GM10266 (cell line): Measurements from ENCODE around the gene UBAC2.
A peak's percentile ranks its signal among the peaks of the same experiment; 100 is the strongest.

Experiments
- DNase-seq: peaks from one replicate; pipeline ENCODE4 v3.0.0; 2012; ENCODE audit errors: extremely low spot score
- TF ChIP-seq, protein P1 (sequence below): IDR thresholded peaks from 2 replicates; pipeline ENCODE4 v1.5.1; 2012; ENCODE audit warnings: mild to moderate bottlenecking, low read depth; ENCODE audit not compliant: control insufficient read depth, insufficient read depth; ENCODE audit errors: missing control alignments

Gene UBAC2, protein sequence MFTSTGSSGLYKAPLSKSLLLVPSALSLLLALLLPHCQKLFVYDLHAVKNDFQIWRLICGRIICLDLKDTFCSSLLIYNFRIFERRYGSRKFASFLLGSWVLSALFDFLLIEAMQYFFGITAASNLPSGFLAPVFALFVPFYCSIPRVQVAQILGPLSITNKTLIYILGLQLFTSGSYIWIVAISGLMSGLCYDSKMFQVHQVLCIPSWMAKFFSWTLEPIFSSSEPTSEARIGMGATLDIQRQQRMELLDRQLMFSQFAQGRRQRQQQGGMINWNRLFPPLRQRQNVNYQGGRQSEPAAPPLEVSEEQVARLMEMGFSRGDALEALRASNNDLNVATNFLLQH

DNA sequence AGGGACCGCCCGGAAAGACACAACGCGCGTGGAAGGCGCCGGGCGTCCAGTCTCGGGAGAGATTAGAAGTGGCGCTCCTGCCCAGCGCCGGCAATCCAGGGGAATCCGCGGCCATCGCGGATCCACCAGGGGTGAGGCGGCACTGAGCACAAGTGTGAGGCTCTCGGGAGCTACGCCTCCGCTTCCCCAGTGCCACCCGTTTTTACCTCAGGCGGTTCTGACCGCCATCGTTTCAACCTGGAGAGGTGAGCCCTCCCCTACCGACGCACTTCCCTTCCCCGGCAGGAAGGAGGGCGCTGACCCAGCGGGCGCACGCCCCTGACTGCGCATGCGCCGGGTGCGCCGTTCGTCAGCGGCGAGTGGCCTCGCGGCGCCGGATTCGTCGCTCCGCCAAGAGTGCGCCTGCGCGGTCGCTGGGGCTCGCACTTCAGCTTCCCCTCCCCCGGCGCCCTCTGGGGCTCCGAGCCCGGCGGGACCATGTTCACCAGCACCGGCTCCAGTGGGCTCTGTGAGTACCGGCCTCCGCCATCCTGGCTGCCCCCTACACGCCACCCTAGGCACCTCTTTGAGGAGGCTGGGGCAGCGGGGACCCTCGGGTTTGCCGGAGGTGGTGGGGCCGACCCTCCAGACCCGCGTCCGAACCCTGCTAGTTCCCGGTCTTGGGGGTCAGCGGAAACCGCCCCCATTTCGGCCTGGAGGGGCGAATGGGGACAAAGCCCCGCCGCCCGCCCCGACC lies at the start of gene UBAC2:
Gene UBAC2 (plus strand): TSS at position 423 of the 736 bp plus-strand sequence. CDS start 55 bp downstream, at position 478.
- TF ChIP-seq, protein P1, sequence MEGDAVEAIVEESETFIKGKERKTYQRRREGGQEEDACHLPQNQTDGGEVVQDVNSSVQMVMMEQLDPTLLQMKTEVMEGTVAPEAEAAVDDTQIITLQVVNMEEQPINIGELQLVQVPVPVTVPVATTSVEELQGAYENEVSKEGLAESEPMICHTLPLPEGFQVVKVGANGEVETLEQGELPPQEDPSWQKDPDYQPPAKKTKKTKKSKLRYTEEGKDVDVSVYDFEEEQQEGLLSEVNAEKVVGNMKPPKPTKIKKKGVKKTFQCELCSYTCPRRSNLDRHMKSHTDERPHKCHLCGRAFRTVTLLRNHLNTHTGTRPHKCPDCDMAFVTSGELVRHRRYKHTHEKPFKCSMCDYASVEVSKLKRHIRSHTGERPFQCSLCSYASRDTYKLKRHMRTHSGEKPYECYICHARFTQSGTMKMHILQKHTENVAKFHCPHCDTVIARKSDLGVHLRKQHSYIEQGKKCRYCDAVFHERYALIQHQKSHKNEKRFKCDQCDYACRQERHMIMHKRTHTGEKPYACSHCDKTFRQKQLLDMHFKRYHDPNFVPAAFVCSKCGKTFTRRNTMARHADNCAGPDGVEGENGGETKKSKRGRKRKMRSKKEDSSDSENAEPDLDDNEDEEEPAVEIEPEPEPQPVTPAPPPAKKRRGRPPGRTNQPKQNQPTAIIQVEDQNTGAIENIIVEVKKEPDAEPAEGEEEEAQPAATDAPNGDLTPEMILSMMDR, result no peak
- DNase-seq, result peak; percentile 98

DNA sequence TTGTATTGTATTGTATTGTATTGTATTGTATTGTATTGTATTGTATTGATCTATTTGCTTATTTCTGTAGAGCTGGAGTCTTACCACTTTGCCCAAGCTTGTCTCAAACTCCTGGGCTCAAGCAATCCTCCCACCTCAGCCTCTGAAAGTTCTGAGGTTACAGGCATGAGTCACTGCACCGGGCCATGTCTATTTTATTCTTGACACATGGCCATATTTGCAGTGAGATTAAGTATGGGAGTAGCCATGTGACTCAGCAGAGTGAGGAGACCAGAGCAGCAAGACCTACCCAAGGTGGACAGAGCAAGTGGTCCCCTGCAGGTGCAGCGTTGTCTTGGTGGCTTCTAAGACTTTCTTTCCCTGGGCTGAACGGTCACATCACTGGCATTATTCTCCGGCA lies 49.1 kb upstream of the UBAC2 start:
- no peak for DNase-seq
- TF ChIP-seq, protein P1, result no peak

DNA sequence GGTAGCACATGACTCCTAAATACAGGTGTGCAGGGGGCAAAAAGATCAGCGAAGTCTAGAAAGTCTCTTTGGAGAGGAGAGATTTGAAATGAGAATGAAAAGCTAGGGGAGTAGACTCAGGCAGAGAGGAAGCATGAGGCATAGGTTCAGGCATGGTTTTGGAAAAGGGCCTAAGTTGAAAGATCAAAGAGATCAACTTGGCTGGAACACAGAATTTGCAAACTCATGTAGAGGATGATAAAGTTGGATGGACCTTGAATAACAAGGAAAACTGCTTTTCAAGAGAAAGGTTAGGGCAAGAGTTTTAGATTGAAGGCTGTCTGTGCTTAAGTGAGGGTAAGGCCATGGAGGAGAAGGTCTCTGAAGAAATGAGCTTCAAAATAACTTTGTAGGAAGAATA lies 47.4 kb upstream of the UBAC2 start:
- DNase-seq, result no peak
- TF ChIP-seq, protein P1, result no peak

DNA sequence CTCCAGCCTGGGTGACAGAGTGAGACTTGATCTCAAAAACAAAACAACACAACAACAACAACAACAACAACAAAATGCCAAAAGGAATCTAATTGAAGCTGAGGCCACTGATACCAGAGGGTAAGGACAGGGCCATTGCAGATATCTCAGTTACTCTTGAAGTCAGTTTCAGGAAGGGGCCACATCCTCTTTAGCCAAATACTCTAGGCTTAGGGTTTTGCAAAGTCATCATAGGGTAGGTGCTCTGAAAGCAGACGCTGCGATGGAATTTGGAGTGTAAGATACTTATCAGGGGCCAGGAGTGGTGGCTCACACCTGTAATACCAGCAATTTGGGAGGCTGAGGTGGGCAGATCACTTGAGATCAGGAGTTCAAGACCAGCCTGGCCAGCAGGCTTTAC lies 46.6 kb upstream of the UBAC2 start:
- TF ChIP-seq, protein P1, result no peak
- DNase-seq, result no peak

DNA sequence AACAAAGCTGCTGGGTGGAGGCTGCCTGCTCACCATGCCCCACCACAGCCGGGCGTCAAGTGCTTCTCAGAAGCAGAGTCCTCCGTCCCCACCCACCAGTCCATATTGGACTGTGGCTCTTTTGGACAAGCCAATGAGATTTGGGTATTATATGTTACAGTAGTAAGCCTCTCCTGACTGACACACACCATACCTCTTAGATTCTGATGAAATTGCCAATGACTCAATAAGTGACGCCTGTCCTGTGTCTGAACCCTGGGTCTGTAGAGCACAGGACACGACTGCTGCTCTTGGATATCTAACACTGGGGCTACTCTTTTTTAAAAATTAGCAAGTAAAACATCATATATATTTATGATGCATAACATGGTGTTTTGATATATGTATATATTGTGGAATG lies 44.8 kb upstream of the UBAC2 start:
- TF ChIP-seq, protein P1, result no peak
- DNase-seq, result no peak

DNA sequence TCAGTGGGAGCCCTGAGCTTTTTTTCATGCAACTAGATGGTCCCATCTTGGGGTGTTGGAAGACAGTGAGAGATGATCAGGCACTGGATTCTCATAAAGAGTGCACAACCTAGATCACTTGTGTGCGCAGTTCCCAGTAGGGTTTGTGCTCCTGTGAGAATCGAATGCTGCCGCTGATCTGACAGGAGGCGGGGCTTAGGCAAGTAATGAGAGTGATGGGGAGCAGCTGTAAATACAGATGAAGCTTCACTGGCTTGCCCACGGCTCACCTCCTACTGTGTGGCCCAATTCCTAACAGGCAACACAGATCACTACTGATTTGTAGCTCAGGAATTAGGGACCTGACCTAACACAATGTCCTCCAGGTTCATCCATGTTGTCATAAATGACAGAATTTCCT lies 43.6 kb upstream of the UBAC2 start:
- TF ChIP-seq, protein P1, result no peak
- DNase-seq, result no peak

DNA sequence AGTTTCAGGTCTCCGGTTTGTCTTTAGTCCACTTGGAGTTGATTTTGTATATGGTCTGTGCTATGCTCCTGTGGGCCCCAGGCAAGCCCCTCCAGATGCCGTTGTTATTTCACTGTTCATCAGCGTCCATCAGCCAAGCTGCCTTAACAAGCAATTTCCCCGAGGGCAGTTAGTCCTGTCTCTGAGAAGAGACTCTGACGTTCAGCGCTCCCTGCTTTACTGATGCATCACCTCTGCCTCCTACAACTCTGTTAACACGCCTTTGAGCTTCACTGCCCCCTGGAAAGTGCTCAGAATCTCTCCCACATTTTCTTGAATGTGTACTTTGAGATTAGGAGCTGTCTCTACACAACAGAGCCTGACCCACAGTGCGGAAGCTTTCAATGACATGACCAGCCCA lies 41.8 kb upstream of the UBAC2 start:
- DNase-seq, result no peak
- TF ChIP-seq, protein P1, result no peak
